HG02571 (cell line): ENCODE data around the gene TMEM50B.
"Not testable (repeated sequence)": the region's sequence is repeated elsewhere in the genome, so short reads cannot be mapped to it uniquely, and the experiment has no call there.

ENCODE experiments used
- ATAC-seq: cut with Tn5 transposase; IDR thresholded peaks from one replicate; pipeline ENCODE4 v1.9.1; 2021; ENCODE audit warnings: mild to moderate bottlenecking, moderate library complexity; ENCODE audit not compliant: unreplicated experiment

TMEM50B gene

DNA sequence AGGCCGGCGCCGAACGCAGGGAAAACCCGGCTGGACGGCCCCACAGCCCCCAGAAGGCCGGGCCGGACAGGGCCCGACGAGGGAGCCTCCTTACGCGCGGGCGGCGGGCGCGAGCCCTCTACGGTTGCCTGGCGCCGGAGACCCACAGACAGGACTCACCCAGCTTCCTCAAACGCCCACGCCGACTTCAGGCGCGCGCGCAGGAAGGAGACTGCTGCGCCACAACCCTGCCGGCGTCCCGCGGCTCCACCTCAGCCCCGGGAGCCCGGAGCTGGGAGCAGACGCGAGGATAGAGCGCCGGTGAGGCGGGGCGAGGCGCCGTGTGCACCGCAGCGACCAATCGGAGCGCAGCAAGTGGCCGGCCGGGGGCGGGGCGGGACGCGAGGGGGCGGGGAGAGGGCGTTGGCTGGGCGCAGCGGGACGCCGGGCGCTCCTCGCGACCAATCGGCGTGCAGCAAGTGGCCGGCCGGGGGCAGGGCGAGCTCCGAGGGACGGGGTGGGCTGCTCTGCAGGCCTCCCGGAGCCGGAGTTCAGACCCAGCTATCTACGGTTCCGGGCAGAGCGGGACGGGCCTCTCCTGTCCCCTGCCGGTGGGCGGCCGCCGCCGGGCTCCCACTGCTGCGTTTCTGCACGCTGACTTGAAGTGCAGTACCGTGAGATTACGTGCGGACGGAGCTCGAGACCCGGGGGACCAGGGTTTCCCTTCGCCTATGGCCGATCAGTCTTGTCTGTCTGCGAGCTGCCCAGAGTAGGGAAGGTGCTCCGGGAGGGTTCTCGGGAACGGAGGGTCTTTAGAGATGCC lies at the start of gene TMEM50B:
Gene TMEM50B (minus strand): TSS at position 296 of the 802 bp plus-strand sequence. CDS start 11,089 bp downstream, outside the sequence.
- peak; percentile 89 for ATAC-seq

DNA sequence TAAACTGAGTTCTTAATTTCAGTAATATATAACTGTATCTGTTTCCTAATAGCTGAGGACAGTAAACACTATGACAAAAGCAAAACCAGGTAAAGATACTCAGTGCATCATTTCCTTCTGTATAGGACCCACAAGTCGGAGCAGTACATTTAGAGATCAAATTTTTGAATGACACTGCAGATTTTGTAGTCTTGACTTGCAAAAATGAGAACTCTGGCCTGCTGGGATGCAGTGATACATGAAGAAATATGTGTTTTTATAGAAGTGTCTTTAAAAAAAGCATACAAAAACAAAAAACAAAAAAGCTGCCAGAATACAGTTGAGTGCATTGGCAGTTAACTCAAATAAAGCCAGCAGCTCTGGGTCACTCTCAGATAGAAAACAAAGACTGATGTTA lies 43.2 kb upstream of the TMEM50B start:
- no peak for ATAC-seq

GRCh38 chr21:33522297-33522952 lies 42.7 kb upstream of the TMEM50B start:
- no peak for ATAC-seq

GRCh38 chr21:33518899-33519298 lies 39.1 kb upstream of the TMEM50B start:
- ATAC-seq = no peak

DNA sequence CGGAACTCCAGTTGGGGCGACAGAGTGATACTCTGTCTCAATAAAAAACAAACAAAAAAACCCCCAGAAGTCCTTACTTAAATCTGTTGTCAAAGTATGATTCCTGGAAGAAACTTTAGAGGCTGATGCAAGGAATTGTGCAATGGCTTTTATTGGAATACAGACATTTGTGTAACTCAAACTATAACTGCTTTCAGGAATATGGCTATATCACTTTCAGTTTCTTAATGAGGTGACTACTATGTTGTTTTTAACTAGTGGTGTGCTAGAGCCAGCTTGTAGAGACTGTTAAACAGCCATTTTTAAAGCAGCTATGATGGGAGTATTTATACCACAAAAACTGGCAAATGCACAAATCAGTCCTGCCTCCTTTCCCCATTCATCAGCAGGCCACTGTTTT lies 34.5 kb upstream of the TMEM50B start:
- ATAC-seq = no peak

GRCh38 chr21:33512481-33512880 lies 32.7 kb upstream of the TMEM50B start:
- no peak for ATAC-seq

GRCh38 chr21:33511639-33512038 lies 31.9 kb upstream of the TMEM50B start:
- no peak for ATAC-seq

- no peak for ATAC-seq
Observed at GRCh38 chr21:33510826-33511225, 31.1 kb upstream of the TMEM50B start.

- ATAC-seq = not testable (repeated sequence)
Observed at GRCh38 chr21:33507003-33507402, 27.2 kb upstream of the TMEM50B start.

DNA sequence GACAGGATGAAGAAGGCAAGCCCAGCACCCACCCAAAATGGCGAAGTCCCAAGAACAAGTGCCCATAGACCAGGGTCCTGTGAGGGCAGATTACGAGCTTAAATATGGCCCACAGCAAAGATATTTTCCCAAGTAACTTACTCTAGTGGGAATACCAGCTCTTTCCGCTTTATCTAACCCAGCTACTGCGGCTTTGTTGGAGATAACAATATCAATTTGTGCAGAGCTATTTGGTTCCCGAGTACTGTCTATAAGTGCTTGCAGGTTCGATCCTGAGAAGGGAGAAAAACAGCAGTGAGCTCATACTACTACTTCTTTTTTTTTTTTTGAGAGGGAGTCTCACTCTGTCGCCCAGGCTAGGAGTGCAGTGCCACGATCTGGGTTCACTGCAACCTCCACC lies 26.1 kb upstream of the TMEM50B start:
- no peak for ATAC-seq

- ATAC-seq = no peak
Observed at GRCh38 chr21:33496345-33496744, 16.6 kb upstream of the TMEM50B start.

DNA sequence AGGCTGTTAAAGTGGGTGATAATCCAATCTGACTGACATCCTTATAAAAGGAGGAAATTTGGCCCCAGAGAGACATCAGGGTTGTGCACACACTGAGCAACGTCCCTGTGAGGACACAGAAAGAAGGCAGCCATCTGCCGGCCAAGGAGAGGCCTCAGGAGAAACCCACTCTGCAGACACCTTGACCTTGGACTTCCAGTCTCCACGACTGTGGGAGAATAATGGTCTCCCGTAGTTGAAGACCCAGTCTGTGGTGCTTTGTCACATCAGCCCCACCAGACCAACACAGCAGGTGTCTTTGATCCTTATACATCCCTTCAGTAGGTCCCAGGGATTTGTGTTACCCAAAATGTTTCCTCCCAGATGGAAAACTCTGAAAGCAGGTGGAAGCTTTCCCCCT lies 16.0 kb upstream of the TMEM50B start:
- ATAC-seq = no peak

GRCh38 chr21:33493756-33494155 lies 14.0 kb upstream of the TMEM50B start:
- no peak for ATAC-seq

GRCh38 chr21:33492571-33492970 lies 12.8 kb upstream of the TMEM50B start:
- ATAC-seq = no peak

DNA sequence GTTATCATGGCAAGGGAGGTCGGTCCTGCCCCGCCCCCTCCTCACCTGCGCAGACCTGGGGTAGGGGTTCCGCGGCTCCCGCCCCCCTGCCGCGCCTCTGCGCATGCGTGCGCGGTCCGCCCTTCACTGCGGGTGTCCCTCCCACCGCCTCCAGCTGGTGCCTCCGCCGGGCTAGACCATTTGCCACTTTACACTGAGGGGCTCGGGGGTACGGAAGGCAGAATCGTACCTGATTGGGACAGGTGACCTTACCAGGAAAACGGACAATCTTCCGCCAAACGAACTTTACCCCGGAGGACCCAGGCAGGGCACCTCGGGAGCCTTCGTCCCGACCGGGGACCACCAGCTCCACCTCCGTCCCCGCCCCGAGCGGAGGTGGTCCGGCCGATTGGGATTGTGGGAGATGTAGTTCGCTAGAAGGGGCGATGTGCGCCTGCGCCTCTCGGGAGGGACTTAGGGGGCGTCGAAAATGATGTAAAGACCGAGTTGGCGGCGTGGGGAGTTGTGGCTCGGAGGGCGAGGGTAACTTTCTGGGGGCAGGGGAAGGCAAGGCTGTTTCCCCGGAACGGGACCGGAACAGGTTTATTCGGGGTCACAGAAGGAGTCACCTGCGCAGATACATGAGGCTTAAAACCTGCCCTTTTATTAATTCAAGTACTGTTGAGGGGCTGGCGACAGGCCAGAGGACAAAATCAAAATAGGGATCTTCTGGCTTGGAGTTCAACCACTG lies 11.8 kb upstream of the TMEM50B start, which contains the start of gene DNAJC28:
Gene DNAJC28 (minus strand): TSS at position 344 of the 730 bp plus-strand sequence. CDS start 2,323 bp downstream, outside the sequence.
- ATAC-seq = peak; percentile 96

GRCh38 chr21:33490991-33491372 lies 11.2 kb upstream of the TMEM50B start:
- ATAC-seq = no peak

GRCh38 chr21:33488936-33489335 lies 9.2 kb upstream of the TMEM50B start:
- ATAC-seq = no peak

DNA sequence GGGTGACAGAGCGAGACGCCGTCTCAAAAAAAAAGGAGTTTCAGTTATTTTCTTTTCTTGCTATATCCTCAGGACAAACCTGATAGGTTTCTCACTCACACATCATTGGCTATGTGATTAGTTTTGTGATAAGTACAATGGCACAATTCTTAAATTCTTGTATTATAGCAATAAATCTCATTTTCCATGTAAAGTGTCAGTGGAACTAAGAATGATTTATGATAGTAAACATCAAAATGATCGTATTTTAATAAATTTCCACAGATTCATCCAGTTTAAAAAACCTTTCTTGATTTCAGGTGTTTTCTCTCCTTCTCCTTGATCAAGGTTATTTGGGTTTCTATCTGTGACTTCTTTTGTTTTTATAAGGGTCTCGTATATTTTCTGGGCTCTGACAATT lies 8.2 kb upstream of the TMEM50B start:
- no peak for ATAC-seq

- no peak for ATAC-seq
Observed at GRCh38 chr21:33481314-33481943, 1.7 kb upstream of the TMEM50B start.

- no peak for ATAC-seq
Observed at GRCh38 chr21:33480481-33481103, 818 bp upstream of the TMEM50B start.
